ENCODE measurements around the gene ZSWIM6. TPM values are rescaled to one million over a fixed set of nuclear protein-coding genes. Genes with fewer than 3 reads are reported as not detected.

ZSWIM6 gene
- total RNA-seq, 2 donors from 2014 or later: 4.6 to 5.6 TPM

DNA sequence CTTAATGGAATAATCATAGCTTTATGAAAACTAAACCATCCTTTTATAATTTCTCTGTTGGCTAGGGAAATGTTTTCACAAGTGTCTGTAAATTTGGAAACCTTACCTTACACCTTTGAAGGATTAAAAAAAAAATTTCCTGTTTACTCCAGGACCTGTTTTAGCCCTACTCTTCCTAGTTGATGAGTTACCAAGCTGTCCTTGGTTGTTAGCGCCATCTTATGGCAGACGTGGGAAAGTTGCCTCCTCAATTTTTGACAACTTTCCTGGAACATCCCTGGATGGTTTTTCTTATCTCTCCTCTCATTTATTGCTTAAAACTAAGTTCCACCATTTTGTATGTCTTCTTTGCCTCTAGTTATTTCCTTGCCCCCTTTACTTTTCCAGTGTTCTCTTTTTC lies 25.7 kb downstream of the ZSWIM6 start:
- peak in 1 of 2 donors; percentile 13 for TF ChIP-seq CTCF (IDR thresholded peaks at IDR 0.05)
- Histone ChIP-seq H3K4me3 (no peak overlapping the region), H3K27me3 (no peaks in the 10 kb centered on the region), H3K9me3 (peaks cover 0 to 6% of the 10 kb centered on the region in 2 donors), H3K4me1 (peaks cover 0 to 7% of the 10 kb centered on the region in 2 donors), H3K27ac (no peak overlapping the region), H3K36me3 (no peaks in the 10 kb centered on the region)
- DNase-seq (ENCODE audit: low spot score): no peak

- Histone ChIP-seq H3K36me3 (no peaks in the 10 kb centered on the region), H3K9me3 (peaks cover 0 to under 1% of the 10 kb centered on the region in 2 donors), H3K27me3 (no peaks in the 10 kb centered on the region), H3K4me1 (peaks cover 0 to 13% of the 10 kb centered on the region in 2 donors), H3K27ac (no peak overlapping the region), H3K4me3 (no peak overlapping the region)
- TF ChIP-seq CTCF (IDR thresholded peaks at IDR 0.05): peak in 1 of 2 donors; percentile 24
- DNase-seq (ENCODE audit: low spot score): no peak
These were observed 30.8 kb downstream of the ZSWIM6 start for GRCh38 chr5:61362796-61363368.

DNA sequence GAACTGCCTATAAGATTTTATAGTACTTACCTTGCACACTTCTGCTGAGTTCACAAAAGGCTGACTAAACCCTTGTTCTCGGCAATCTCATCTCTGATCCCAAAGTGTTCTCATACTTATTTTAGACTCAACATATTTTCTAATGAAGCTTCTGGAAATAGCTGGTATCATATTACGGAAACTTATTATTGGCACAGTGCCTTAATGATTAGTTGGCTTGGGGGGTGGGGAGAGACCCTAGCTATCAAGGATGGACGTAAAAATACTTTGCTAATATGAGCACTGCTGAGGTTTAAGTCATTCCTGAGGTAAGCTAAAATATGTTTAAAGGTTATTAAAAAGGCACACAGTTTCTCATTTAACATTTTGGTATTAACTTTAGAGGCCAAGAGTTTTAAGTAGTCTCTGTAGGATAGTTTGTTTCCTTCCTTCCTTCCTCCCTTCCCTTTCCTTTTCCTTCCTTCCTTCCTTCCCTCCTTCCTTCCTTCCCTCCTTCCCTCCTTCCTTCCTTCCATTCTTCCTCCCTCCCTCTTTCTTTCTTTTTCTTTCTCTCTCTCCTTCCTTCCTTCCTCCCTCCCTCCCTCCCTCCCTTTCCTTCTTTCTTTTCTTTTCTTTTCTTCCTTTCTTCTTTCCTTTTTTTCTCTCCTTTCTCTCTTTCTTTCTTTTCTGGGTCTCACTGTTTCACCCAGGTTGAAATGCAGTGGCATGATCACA lies 31.5 kb downstream of the ZSWIM6 start:
- Histone ChIP-seq H3K27ac (no peak overlapping the region), H3K4me3 (no peak overlapping the region), H3K4me1 (peaks cover 0 to 13% of the 10 kb centered on the region in 2 donors), H3K9me3 (no peaks in the 10 kb centered on the region), H3K27me3 (no peaks in the 10 kb centered on the region), H3K36me3 (no peaks in the 10 kb centered on the region)
- DNase-seq (ENCODE audit: low spot score): no peak
- no peak for TF ChIP-seq CTCF (IDR thresholded peaks at IDR 0.05)

DNA sequence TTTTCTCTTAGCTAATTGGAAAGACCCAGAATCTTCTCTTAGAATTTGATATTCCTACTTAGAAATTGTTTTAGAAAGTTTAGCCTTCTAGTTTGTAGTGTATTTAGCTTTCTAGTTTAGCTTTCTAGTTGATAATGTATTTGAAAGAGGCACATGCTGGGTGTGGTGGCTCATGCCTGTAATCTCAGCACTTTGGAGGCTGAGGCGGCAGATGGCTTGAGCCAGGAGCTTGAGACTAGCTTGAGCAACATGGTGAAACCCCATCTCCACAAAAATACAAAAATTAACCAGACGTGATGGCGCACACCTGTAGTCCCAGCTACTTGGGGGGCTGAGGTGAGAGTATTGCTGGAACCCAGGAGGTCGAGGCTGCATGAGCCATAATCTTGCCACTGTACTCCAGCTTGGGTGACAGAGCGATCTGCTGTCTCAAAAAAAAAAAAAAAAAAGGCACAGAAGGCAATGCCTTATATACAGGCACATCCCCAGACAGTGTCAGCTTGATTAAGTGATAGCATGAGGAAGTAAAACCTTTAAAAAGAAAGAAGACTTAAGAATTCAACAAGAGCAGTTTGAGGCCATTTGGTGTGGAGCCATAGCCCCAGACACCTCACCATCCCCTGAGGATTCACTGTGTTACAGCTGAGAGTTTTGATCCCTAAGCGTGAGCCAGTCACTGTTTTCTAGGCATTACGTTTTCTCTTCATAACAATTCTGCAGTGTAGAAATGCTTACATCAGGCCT lies 34.6 kb downstream of the ZSWIM6 start:
- Histone ChIP-seq H3K27ac (no peak overlapping the region), H3K36me3 (no peaks in the 10 kb centered on the region), H3K4me1 (peaks cover 0 to 13% of the 10 kb centered on the region in 2 donors), H3K4me3 (no peak overlapping the region), H3K27me3 (no peaks in the 10 kb centered on the region), H3K9me3 (no peaks in the 10 kb centered on the region)
- no peak for DNase-seq (ENCODE audit: low spot score)
- TF ChIP-seq CTCF (IDR thresholded peaks at IDR 0.05): no peak

GRCh38 chr5:61370506-61370905 lies 38.4 kb downstream of the ZSWIM6 start:
- H3K36me3 ChIP-seq: no peaks in the 10 kb centered on the region
- no peak overlapping the region for H3K4me3 ChIP-seq
- no peaks in the 10 kb centered on the region for H3K9me3 ChIP-seq
- no peak overlapping the region for H3K27ac ChIP-seq
- no peaks in the 10 kb centered on the region for H3K4me1 ChIP-seq
- H3K27me3 ChIP-seq: no peaks in the 10 kb centered on the region
- no peak for TF ChIP-seq CTCF (IDR thresholded peaks at IDR 0.05)
- DNase-seq (ENCODE audit: low spot score): no peak

Measured in right atrium auricular region (tissue), 2 donors.